Neural cell (in vitro differentiated cells): ENCODE results near the gene FAT2.

Source experiments
- CTCF ChIP-seq: fragments of 450-650 bp; IDR thresholded peaks from 2 replicates; pipeline ENCODE4 v1.5.1; 2014; ENCODE audit warnings: antibody characterized with exemption, mild to moderate bottlenecking, moderate library complexity; ENCODE audit not compliant: poor library complexity, severe bottlenecking
- SMC3 ChIP-seq: fragments of 450-650 bp; conservative IDR thresholded peaks from 2 replicates; pipeline ENCODE4 v1.6.1; 2014; ENCODE audit warnings: antibody characterized with exemption, mild to moderate bottlenecking, moderate library complexity; ENCODE audit not compliant: poor library complexity
- TF ChIP-seq, protein P1 (sequence below): IDR thresholded peaks from 2 replicates; pipeline ENCODE4 v1.6.1; 2012; ENCODE audit warnings: borderline replicate concordance

GRCh38 chr5:151571270-151572173 lies 19.6 kb downstream of the FAT2 start:
- no peak for TF ChIP-seq CTCF
- TF ChIP-seq SMC3 = no peak
- TF ChIP-seq, protein P1, sequence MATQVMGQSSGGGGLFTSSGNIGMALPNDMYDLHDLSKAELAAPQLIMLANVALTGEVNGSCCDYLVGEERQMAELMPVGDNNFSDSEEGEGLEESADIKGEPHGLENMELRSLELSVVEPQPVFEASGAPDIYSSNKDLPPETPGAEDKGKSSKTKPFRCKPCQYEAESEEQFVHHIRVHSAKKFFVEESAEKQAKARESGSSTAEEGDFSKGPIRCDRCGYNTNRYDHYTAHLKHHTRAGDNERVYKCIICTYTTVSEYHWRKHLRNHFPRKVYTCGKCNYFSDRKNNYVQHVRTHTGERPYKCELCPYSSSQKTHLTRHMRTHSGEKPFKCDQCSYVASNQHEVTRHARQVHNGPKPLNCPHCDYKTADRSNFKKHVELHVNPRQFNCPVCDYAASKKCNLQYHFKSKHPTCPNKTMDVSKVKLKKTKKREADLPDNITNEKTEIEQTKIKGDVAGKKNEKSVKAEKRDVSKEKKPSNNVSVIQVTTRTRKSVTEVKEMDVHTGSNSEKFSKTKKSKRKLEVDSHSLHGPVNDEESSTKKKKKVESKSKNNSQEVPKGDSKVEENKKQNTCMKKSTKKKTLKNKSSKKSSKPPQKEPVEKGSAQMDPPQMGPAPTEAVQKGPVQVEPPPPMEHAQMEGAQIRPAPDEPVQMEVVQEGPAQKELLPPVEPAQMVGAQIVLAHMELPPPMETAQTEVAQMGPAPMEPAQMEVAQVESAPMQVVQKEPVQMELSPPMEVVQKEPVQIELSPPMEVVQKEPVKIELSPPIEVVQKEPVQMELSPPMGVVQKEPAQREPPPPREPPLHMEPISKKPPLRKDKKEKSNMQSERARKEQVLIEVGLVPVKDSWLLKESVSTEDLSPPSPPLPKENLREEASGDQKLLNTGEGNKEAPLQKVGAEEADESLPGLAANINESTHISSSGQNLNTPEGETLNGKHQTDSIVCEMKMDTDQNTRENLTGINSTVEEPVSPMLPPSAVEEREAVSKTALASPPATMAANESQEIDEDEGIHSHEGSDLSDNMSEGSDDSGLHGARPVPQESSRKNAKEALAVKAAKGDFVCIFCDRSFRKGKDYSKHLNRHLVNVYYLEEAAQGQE = no peak
